Measurements from ENCODE around the gene HHATL.

DNA sequence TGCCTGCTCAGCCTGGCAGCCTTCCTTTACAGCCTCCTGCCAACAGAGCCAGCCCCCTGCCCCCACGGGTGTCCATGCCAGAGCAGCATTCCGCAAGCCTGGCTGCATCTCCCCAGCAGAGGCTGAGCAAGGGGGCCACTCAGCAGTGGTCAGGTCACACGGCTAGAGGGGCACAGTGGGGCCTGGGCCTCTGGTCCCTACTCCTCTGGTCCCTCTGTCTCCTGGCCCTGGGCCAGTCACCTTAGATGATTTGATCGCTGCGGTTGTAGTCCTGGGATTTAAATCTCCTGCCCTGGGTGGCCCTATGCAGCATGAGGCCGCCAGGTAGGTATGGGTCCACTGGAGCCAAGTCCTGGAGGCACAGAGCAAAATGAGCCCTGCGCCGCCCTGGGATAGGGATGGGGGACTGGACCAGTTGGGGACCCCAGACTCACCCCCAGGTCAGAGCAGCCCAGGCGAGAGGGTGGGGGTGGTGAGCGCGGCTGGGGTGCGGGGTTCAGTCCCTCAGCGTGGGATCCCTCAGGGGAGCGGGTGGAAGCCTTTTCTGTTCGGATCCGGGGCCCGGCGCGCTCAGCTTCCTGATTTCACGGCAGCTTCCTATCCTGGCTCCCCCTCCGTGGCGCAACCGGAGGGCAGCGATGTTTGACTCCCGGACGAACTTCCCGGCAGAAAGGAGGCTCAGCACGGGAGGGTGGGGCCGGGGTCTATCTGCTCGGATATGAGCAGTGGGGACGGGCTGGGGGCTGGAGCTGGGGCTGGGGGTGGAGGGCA lies 48.9 kb downstream of the HHATL start, which contains the start of gene ZBTB47:
- TF ChIP-seq, protein P1, sequence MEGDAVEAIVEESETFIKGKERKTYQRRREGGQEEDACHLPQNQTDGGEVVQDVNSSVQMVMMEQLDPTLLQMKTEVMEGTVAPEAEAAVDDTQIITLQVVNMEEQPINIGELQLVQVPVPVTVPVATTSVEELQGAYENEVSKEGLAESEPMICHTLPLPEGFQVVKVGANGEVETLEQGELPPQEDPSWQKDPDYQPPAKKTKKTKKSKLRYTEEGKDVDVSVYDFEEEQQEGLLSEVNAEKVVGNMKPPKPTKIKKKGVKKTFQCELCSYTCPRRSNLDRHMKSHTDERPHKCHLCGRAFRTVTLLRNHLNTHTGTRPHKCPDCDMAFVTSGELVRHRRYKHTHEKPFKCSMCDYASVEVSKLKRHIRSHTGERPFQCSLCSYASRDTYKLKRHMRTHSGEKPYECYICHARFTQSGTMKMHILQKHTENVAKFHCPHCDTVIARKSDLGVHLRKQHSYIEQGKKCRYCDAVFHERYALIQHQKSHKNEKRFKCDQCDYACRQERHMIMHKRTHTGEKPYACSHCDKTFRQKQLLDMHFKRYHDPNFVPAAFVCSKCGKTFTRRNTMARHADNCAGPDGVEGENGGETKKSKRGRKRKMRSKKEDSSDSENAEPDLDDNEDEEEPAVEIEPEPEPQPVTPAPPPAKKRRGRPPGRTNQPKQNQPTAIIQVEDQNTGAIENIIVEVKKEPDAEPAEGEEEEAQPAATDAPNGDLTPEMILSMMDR (tag by site-specific recombination; IDR thresholded peaks at IDR 0.05): no peak
- no peak for TF ChIP-seq ZNF140 (tag by site-specific recombination; IDR thresholded peaks at IDR 0.05)
- TF ChIP-seq, protein P2, sequence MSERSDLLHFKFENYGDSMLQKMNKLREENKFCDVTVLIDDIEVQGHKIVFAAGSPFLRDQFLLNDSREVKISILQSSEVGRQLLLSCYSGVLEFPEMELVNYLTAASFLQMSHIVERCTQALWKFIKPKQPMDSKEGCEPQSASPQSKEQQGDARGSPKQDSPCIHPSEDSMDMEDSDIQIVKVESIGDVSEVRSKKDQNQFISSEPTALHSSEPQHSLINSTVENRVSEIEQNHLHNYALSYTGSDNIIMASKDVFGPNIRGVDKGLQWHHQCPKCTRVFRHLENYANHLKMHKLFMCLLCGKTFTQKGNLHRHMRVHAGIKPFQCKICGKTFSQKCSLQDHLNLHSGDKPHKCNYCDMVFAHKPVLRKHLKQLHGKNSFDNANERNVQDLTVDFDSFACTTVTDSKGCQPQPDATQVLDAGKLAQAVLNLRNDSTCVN (tag by site-specific recombination; optimal IDR thresholded peaks at IDR 0.05): no peak
- TF ChIP-seq ZFHX2 (tag by site-specific recombination; conservative IDR thresholded peaks at IDR 0.05): no peak
- TF ChIP-seq YY1 (tag by site-specific recombination; IDR thresholded peaks at IDR 0.05): no peak
- TF ChIP-seq KLF16 (tag by site-specific recombination; IDR thresholded peaks at IDR 0.05): no peak
- TF ChIP-seq ZNF335 (tag by site-specific recombination; conservative IDR thresholded peaks at IDR 0.05): 0 out of 2 replicates have a peak, but pooled peaks have one; percentile 28
- TF ChIP-seq ZSCAN16 (tag by site-specific recombination; IDR thresholded peaks at IDR 0.05): no peak
- TF ChIP-seq, protein P3, sequence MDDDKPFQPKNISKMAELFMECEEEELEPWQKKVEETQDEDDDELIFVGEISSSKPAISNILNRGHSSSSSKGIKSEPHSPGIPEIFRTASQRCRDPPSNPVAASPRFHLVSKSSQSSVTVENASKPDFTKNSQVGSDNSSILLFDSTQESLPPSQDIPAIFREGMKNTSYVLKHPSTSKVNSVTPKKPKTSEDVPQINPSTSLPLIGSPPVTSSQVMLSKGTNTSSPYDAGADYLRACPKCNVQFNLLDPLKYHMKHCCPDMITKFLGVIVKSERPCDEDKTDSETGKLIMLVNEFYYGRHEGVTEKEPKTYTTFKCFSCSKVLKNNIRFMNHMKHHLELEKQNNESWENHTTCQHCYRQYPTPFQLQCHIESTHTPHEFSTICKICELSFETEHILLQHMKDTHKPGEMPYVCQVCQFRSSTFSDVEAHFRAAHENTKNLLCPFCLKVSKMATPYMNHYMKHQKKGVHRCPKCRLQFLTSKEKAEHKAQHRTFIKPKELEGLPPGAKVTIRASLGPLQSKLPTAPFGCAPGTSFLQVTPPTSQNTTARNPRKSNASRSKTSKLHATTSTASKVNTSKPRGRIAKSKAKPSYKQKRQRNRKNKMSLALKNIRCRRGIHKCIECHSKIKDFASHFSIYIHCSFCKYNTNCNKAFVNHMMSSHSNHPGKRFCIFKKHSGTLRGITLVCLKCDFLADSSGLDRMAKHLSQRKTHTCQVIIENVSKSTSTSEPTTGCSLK (tag by site-specific recombination; IDR thresholded peaks at IDR 0.05): no peak
- TF ChIP-seq, protein P4, sequence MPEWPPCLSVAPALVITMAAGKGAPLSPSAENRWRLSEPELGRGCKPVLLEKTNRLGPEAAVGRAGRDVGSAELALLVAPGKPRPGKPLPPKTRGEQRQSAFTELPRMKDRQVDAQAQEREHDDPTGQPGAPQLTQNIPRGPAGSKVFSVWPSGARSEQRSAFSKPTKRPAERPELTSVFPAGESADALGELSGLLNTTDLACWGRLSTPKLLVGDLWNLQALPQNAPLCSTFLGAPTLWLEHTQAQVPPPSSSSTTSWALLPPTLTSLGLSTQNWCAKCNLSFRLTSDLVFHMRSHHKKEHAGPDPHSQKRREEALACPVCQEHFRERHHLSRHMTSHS (tag by site-specific recombination; IDR thresholded peaks at IDR 0.05): no peak
- TF ChIP-seq ZNF510 (tag by site-specific recombination; IDR thresholded peaks at IDR 0.05; ENCODE audit: insufficient replicate concordance): no peak
- TF ChIP-seq, protein P5, sequence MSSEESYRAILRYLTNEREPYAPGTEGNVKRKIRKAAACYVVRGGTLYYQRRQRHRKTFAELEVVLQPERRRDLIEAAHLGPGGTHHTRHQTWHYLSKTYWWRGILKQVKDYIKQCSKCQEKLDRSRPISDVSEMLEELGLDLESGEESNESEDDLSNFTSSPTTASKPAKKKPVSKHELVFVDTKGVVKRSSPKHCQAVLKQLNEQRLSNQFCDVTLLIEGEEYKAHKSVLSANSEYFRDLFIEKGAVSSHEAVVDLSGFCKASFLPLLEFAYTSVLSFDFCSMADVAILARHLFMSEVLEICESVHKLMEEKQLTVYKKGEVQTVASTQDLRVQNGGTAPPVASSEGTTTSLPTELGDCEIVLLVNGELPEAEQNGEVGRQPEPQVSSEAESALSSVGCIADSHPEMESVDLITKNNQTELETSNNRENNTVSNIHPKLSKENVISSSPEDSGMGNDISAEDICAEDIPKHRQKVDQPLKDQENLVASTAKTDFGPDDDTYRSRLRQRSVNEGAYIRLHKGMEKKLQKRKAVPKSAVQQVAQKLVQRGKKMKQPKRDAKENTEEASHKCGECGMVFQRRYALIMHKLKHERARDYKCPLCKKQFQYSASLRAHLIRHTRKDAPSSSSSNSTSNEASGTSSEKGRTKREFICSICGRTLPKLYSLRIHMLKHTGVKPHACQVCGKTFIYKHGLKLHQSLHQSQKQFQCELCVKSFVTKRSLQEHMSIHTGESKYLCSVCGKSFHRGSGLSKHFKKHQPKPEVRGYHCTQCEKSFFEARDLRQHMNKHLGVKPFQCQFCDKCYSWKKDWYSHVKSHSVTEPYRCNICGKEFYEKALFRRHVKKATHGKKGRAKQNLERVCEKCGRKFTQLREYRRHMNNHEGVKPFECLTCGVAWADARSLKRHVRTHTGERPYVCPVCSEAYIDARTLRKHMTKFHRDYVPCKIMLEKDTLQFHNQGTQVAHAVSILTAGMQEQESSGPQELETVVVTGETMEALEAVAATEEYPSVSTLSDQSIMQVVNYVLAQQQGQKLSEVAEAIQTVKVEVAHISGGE (tag by site-specific recombination; conservative IDR thresholded peaks at IDR 0.05; ENCODE audit: low read depth): peak; percentile 55
- TF ChIP-seq ZNF785 (tag by site-specific recombination; IDR thresholded peaks at IDR 0.05): no peak
